NK-92 (cell line): ENCODE results near the gene ASS1.

Experiments
- DNase-seq: peaks from one replicate; lab custom pipeline; 2025; ENCODE audit not compliant: unreplicated experiment; lab: John Stamatoyannopoulos, UW

The ASS1 gene

GRCh38 chr9:130452835-130453234 lies 8.1 kb downstream of the ASS1 start:
- no peak for DNase-seq

- no peak for DNase-seq
Measured at GRCh38 chr9:130453487-130453886, 8.7 kb downstream of the ASS1 start.

- DNase-seq = no peak
Measured at GRCh38 chr9:130454096-130454811, 9.5 kb downstream of the ASS1 start.

GRCh38 chr9:130454812-130455325 lies 10.1 kb downstream of the ASS1 start:
- no peak for DNase-seq

GRCh38 chr9:130458027-130458803 lies 13.5 kb downstream of the ASS1 start:
- DNase-seq = no peak

GRCh38 chr9:130458804-130459067 lies 14.0 kb downstream of the ASS1 start:
- DNase-seq = no peak

DNA sequence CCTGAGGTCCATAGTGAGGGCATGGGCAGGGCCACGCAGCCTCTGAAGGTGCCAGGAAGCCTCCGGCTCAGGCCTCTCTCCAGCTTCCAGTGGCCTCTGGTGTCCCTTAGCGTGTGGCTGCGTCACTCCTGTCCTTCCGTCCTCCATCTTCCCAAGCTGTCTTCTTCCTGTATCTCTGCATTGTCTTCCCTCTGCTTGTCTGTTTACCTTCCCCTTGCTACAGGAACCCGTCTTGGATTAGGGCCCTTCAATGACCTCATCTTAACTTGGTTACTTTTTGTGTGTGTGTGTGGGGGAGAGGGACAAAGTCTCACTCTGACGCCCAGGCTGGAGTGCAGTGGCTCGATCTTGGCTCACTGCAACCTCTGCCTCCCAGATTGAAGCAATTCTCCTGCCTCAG lies 14.4 kb downstream of the ASS1 start:
- DNase-seq = no peak

GRCh38 chr9:130459941-130460669 lies 15.3 kb downstream of the ASS1 start:
- no peak for DNase-seq

DNA sequence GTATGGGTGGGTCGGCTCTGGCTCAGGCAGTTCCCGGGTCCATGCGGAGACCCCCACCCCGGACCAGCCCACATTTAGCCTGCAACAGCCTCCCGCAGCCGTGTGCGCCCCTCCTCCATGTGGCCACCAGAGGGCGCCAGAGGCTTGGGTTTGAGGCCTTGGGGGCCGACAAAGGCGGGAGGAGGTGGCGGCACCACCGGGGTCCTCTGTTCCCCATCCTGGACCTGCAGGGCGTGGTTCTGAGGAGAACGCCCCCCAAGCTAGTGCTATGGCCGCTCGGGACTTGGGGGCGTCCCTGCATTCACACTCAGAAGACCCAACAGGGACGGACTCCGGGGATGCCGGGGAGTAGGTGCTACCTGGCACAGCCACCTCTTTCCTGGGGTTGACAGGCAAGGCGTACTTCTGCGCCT lies 16.5 kb downstream of the ASS1 start:
- no peak for DNase-seq

DNA sequence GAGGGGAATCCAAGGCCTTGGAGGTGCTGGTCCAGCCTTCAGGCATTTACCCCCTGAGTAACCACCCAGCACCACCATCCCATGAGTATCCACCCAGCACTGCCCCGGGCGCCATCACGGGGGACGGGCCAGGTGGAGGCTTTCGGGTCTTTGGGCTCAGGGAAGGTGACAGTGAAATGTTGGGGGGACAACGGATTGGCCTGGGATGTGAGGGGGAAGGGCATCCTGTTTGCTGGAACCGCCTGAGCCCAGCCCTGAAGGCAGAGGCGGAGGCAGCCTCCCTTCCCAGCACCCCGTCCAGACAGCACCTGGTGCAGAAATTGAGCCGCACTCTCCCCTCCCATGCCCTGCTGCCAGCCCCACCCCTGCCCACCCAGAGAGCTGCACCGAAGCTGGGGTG lies 17.0 kb downstream of the ASS1 start:
- no peak for DNase-seq

DNA sequence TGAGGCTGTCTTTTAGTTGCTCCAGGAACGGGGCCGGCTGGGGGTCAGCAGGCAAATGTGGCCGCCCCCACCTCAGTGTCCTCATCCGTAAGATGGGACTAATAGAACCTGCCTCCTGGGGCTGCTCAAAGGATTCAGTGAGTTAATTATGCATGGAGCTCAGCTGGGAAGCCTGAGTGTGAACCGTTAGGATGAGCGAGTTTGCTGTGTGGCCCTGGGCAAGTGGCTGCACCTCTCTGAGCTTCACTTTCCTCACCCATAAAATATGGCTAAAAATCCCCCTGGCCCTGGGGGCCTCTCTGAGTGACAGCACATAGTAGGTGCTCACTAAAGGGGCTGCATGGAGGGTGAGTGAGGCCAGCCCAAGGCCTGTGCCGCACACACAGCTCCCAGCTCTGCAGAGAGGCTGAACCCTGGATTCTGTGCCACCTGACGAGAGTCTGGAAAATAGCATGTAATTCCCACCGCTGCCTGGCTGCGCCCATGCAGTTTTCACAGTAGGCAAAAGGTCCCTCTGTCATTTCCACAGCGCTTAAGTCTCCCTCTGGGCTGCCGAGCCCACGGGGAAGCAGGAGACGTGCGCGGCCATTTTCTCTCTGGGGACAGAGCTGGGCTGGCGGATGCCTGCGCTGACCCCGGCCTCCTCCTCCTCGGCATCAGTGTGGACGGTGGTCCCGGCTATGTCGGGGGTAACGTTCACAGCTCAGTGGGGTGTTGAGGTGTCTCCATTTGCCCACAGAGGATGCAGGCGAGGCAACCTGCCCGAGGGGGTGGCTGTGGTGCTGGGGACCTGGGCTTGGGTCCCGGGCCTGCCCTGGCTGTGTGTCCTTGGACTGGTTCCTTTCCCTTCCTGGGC lies 18.2 kb downstream of the ASS1 start:
- no peak for DNase-seq

- no peak for DNase-seq
Measured at GRCh38 chr9:130463763-130464745, 19.3 kb downstream of the ASS1 start.

GRCh38 chr9:130465383-130466096 lies 20.8 kb downstream of the ASS1 start:
- DNase-seq = no peak

GRCh38 chr9:130466537-130467217 lies 21.9 kb downstream of the ASS1 start:
- no peak for DNase-seq

GRCh38 chr9:130467316-130467715 lies 22.6 kb downstream of the ASS1 start:
- no peak for DNase-seq

DNA sequence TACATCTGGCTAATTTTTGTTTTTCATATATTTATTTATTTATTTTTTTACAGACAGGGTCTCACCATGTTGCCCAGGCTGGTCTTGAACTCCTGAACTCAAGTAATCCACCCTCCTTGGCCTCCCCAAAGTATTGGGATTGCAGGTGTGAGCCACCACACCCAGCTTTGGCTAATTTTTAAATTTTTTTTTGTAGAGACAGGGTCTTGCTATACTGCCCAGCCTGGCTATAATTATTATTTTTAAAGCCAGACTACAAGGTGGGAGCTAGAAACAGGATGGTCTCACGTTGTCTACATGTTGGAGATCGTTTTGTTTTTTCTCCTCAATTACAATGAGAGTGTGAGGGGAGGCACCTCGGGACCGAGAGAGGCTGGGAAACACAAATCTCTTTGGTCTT lies 23.8 kb downstream of the ASS1 start:
- DNase-seq = no peak

DNA sequence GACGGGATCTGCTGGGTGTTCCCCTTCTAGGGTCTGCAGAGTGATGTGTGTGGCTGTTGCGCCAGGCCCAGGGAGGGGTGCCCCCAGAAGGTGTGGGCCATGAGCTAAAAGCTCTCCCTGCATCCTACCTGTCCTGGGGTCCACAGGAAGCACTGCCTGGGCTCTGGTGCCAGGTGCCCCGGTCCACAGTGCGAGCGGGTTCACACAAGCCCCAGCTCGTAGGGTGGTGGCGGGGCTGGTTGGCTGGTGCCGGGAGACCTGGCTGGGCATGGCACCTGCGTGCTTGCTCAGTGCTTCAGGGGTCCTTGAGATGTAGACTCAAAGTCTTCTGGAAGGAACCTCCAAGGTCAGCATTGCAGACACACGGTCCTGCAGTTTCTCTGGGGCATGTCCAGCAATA lies 25.5 kb downstream of the ASS1 start:
- no peak for DNase-seq

DNA sequence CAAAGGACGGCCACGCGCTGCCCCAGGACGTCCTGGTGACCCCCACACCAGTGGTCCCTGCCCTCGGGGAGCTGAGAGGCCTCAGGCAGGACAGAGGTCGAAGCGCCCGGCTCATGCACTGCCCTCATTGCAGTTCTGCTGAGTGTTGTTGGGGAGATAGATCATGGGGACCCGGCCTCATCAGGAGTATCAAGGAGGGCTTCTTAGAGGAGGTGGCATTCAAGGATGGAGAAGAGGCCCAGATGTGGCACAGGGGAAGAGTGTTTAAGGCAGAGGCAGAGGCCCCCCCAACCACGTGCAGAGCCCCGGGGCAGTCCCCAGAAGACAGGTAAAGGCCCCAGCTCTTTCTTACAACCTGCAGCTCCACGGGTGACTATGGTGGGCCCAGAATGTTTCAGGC lies 26.2 kb downstream of the ASS1 start:
- no peak for DNase-seq
